ENCODE data around the gene DYNC2H1.
"Not testable (repeated sequence)": the region's sequence is repeated elsewhere in the genome, so short reads cannot be mapped to it uniquely, and the experiment has no call there.

DYNC2H1 gene

GRCh38 chr11:103091064-103091800, 18.0 kb upstream of the DYNC2H1 start:
- peak in 1 of 2 experiments; percentile 58 for DNase-seq (ENCODE audit: low read depth in 1 of 2, low spot score in 1 of 2)
- in situ Hi-C loops (cut with HindIII; ENCODE audit: low pct_unique_long_range_greater_than_20kb, low sequenced_read_pairs) = no loop called here
- TF ChIP-seq JUND (IDR thresholded peaks at IDR 0.05; ENCODE audit: low read depth) = no peak

GRCh38 chr11:103091801-103092524, 17.3 kb upstream of the DYNC2H1 start, which contains the start of gene DCUN1D5:
DCUN1D5 (minus strand) TSS chr11:103092160; CDS start chr11:103091872, 288 bp downstream.
- TF ChIP-seq JUND (IDR thresholded peaks at IDR 0.05; ENCODE audit: low read depth) = no peak
- DNase-seq (ENCODE audit: low read depth in 1 of 2, low spot score in 1 of 2) = peak; percentile 95 to 98
- in situ Hi-C loops (cut with HindIII; ENCODE audit: low pct_unique_long_range_greater_than_20kb, low sequenced_read_pairs) = no loop called here

GRCh38 chr11:103097279-103097678, 11.9 kb upstream of the DYNC2H1 start:
- no peak for TF ChIP-seq JUND (IDR thresholded peaks at IDR 0.05; ENCODE audit: low read depth)
- in situ Hi-C loops (cut with HindIII; ENCODE audit: low pct_unique_long_range_greater_than_20kb, low sequenced_read_pairs) = no loop called here
- DNase-seq (ENCODE audit: low read depth in 1 of 2, low spot score in 1 of 2) = no peak

DNA sequence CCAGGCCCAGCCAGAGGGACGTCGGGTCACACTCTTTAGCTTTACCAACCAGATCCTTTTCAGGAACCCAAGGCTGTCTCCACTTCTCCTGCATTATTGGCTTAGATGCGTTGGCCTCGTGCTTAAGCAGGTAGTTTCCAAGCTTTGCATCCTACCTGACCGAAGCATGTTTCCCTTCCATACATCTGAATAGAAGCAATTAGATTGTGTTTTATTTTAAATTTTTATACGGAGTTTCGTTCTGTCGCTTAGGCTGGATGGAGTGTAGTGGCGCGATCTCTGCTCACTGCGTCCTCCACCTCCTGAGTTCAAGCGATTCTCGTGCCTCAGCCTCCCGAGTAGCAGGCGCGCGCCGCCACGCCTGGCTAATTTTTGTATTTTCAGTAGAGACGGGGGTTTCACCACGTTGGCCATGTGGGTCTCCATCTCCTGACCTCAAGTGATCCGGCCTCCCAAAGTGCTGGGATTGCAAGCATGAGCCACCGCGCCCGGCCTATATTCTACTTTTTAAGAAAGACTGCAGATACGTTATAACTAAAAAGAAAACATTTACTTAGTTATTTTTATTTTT, 677 bp downstream of the DYNC2H1 start:
- in situ Hi-C loops (cut with HindIII; ENCODE audit: low pct_unique_long_range_greater_than_20kb, low sequenced_read_pairs) = no loop called here
- DNase-seq (ENCODE audit: low read depth in 1 of 2, low spot score in 1 of 2) = no peak
- TF ChIP-seq JUND (IDR thresholded peaks at IDR 0.05; ENCODE audit: low read depth) = no peak

DNA sequence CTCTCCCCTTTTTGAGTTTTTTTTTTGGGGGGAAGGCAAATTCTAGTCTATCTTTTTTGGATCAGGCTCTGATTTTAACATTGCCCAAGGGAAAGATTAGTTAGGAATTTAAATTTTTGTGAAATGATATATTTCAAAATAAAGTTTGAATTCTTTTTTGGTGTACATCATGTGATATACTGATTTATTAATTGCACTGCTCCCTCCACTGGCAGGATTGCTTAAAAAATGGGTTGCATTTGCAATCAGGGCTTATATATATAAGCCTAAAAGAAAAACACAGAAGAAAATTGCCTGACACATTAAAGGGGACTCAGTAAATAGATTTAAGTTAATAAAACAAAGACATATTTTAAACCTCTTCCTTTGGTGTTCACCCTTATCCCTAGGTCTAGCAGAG, 1.2 kb downstream of the DYNC2H1 start:
- DNase-seq (ENCODE audit: low read depth in 1 of 2, low spot score in 1 of 2) = peak in 1 of 2 experiments; percentile 39
- TF ChIP-seq JUND (IDR thresholded peaks at IDR 0.05; ENCODE audit: low read depth) = no peak
- in situ Hi-C loops (cut with HindIII; ENCODE audit: low pct_unique_long_range_greater_than_20kb, low sequenced_read_pairs) = no loop called here

DNA sequence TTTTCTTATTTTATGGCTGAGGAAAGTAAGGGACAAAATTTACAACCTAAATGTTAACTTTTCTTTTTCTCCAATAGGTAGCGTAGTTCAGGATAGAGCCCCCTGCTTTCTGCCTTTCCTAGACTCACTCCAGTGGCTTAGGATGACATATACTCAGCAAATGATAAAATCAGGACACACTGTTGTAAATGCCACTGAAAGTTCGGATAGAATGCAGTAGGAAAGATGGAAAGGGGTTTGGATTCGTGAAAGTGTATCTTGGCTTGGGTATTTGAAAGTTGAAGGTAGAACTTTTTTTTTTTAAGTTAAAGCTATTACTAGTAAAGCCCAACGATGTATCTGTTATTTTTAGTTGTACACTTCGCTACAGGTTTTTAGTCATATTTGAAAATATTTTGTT, 2.2 kb downstream of the DYNC2H1 start:
- no peak for TF ChIP-seq JUND (IDR thresholded peaks at IDR 0.05; ENCODE audit: low read depth)
- no peak for DNase-seq (ENCODE audit: low read depth in 1 of 2, low spot score in 1 of 2)
- in situ Hi-C loops (cut with HindIII; ENCODE audit: low pct_unique_long_range_greater_than_20kb, low sequenced_read_pairs) = no loop called here

- no peak for DNase-seq (ENCODE audit: low read depth in 1 of 2, low spot score in 1 of 2)
- in situ Hi-C loops (cut with HindIII; ENCODE audit: low pct_unique_long_range_greater_than_20kb, low sequenced_read_pairs) = no loop called here
- TF ChIP-seq JUND (IDR thresholded peaks at IDR 0.05; ENCODE audit: low read depth) = no peak
Measured at GRCh38 chr11:103112364-103112763, 3.1 kb downstream of the DYNC2H1 start.

DNA sequence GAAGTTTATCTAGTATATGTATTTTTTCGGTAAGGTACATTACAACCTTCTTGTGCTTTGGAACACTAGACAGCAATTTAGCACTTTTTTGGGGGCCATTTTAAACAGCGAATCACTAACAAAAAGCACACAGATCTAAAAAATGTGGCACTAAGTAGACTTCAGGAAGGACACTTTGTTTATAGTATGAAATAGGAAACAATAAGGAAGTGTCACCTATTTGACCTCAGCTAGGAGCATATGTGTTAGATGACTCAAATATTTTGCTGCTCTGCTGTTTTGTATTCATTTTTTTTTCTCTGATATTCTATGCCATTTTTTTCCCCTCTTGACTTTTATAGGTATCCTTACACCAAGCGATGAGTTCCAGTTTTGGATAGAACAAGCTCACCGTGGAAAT, 5.6 kb downstream of the DYNC2H1 start:
- in situ Hi-C loops (cut with HindIII; ENCODE audit: low pct_unique_long_range_greater_than_20kb, low sequenced_read_pairs) = no loop called here

DNA sequence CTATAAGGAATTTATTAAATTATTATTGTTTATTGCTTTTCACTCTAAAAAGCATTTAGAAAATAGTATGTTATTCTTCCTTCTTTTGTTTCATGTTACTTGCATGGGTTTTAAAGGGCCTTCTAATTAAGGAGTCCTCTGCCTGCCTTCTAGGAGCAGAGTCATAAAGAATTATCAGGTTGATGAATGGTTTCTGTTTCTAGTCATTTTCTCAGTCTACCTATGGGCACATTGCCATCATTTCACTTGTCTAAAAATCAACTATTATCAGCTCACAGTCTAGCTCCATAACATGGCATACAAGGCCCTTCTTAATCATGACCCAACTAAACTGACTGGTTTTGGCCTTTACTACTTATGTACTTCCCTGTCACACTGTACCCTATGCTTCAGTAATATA, 16.2 kb downstream of the DYNC2H1 start:
- DNase-seq (ENCODE audit: low read depth in 1 of 2, low spot score in 1 of 2) = no peak
- no peak for TF ChIP-seq JUND (IDR thresholded peaks at IDR 0.05; ENCODE audit: low read depth)
- in situ Hi-C loops (cut with HindIII; ENCODE audit: low pct_unique_long_range_greater_than_20kb, low sequenced_read_pairs) = no loop called here

More for the DNA sequence above, 5.6 kb downstream of the DYNC2H1 start:
- no peak for TF ChIP-seq JUND (IDR thresholded peaks at IDR 0.05; ENCODE audit: low read depth)
- no peak for DNase-seq (ENCODE audit: low read depth in 1 of 2, low spot score in 1 of 2)

DNA sequence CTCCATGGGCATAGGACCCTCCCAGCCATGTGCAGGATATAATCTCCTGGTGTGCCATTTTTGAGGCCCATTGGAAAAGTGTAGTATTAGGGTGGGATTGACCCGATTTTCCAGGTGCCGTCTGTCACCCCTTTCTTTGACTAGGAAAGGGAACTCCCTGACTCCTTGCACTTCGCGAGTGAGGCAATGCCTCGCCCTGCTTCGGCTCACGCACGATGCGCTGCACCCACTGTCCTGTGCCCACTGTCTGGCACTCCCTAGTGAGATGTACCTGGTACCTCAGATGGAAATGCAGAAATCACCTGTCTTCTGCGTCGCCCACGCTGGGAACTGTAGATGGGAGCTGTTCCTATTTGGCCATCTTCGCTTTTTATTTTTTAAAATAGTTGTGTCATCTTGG, 32.8 kb downstream of the DYNC2H1 start:
- in situ Hi-C loops (cut with HindIII; ENCODE audit: low pct_unique_long_range_greater_than_20kb, low sequenced_read_pairs); DNase-seq (ENCODE audit: low read depth in 1 of 2, low spot score in 1 of 2): not testable (repeated sequence)

GRCh38 chr11:103147627-103148026, 38.4 kb downstream of the DYNC2H1 start:
- in situ Hi-C loops (cut with HindIII; ENCODE audit: low pct_unique_long_range_greater_than_20kb, low sequenced_read_pairs) = no loop called here
- no peak for DNase-seq (ENCODE audit: low read depth in 1 of 2, low spot score in 1 of 2)
- no peak for TF ChIP-seq JUND (IDR thresholded peaks at IDR 0.05; ENCODE audit: low read depth)

DNA sequence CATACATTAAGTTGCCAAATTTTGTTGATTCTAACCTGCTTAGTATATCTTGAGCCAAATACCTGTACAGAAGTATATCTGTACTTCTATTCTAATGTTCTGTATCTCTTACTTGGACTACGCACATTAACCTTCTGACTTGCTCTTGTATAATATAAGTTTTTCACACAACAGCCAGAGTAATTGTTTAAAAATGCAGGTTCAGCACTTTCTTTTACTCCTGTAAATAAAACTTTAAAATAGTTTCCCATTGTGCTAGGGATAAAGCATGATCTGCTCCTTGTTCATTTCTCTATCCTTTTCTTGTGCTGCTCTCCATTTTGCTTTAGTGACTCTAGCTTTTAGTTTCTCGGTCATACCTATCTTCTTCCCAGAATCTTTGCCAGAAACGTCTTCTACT, 48.3 kb downstream of the DYNC2H1 start:
- no peak for DNase-seq (ENCODE audit: low read depth in 1 of 2, low spot score in 1 of 2)
- no peak for TF ChIP-seq JUND (IDR thresholded peaks at IDR 0.05; ENCODE audit: low read depth)
- in situ Hi-C loops (cut with HindIII; ENCODE audit: low pct_unique_long_range_greater_than_20kb, low sequenced_read_pairs) = no loop called here
